RPMI7951 (cell line): Measurements from ENCODE around the gene DIP2C. TPM values are rescaled to one million over a fixed set of nuclear protein-coding genes. Genes with fewer than 3 reads are reported as not detected.

ENCODE experiments used
- DNase-seq: peaks from one replicate; pipeline ENCODE4 v3.0.0-alpha.2; 2012; ENCODE audit warnings: low read depth
- total RNA-seq: library from RNA; depleted of rRNA; stranded (reverse); fragments of >200 nt; shearing (Covaris generic); gene quantifications from 2 replicates; pipeline ENCODE4 v1.2.3, GENCODE V29; 2014

DIP2C gene
- total RNA-seq, 1 experiment from 2014 or later: 7.0 TPM

GRCh38 chr10:571688-572451, 117.6 kb downstream of the DIP2C start:
- DNase-seq: no peak

- no peak for DNase-seq
Observed at GRCh38 chr10:571166-571565, 118.3 kb downstream of the DIP2C start.

- DNase-seq: no peak
Observed at GRCh38 chr10:570628-571163, 118.8 kb downstream of the DIP2C start.

- DNase-seq: no peak
Observed at GRCh38 chr10:569961-570627, 119.4 kb downstream of the DIP2C start.

GRCh38 chr10:568848-569247, 120.6 kb downstream of the DIP2C start:
- DNase-seq: no peak

GRCh38 chr10:567869-568268, 121.6 kb downstream of the DIP2C start:
- DNase-seq: no peak

GRCh38 chr10:566241-566885, 123.1 kb downstream of the DIP2C start:
- no peak for DNase-seq

- DNase-seq: no peak
Observed at GRCh38 chr10:565676-566075, 123.8 kb downstream of the DIP2C start.

GRCh38 chr10:565146-565545, 124.3 kb downstream of the DIP2C start:
- no peak for DNase-seq

- DNase-seq: no peak
Observed at GRCh38 chr10:563827-564226, 125.6 kb downstream of the DIP2C start.

GRCh38 chr10:562142-562541, 127.3 kb downstream of the DIP2C start:
- DNase-seq: no peak

GRCh38 chr10:561721-562120, 127.7 kb downstream of the DIP2C start:
- DNase-seq: no peak

- DNase-seq: no peak
Observed at GRCh38 chr10:560314-560992, 129.0 kb downstream of the DIP2C start.

- DNase-seq: no peak
Observed at GRCh38 chr10:559767-560047, 129.8 kb downstream of the DIP2C start.

GRCh38 chr10:558891-559766, 130.3 kb downstream of the DIP2C start:
- DNase-seq: no peak

GRCh38 chr10:558364-558763, 131.1 kb downstream of the DIP2C start:
- no peak for DNase-seq

GRCh38 chr10:557792-558328, 131.6 kb downstream of the DIP2C start:
- peak; percentile 23 for DNase-seq

- DNase-seq: no peak
Observed at GRCh38 chr10:556971-557637, 132.4 kb downstream of the DIP2C start.

GRCh38 chr10:555682-556350, 133.7 kb downstream of the DIP2C start:
- DNase-seq: no peak

- DNase-seq: no peak
Observed at GRCh38 chr10:555281-555680, 134.2 kb downstream of the DIP2C start.
